Measurements from ENCODE around the gene CDC123.

- TF ChIP-seq POLR2AphosphoS5 (IDR thresholded peaks at IDR 0.05; ENCODE audit: low read depth) (no peak), CTCF (conservative IDR thresholded peaks at IDR 0.05; ENCODE audit: low read depth in 2 of 2) (no peak), EZH2 (IDR thresholded peaks at IDR 0.05; ENCODE audit: low read depth, unreplicated experiment) (no peak), JUNB (IDR thresholded peaks at IDR 0.05; ENCODE audit: unreplicated experiment) (no peak), STAT1 (IDR thresholded peaks at IDR 0.05; ENCODE audit: unreplicated experiment) (no peak), EZH2phosphoT487 (IDR thresholded peaks at IDR 0.05; ENCODE audit: unreplicated experiment) (no peak), ZNF462 (CRISPR knock-in tag; IDR thresholded peaks at IDR 0.05) (no peak), REST (IDR thresholded peaks at IDR 0.05; ENCODE audit: unreplicated experiment) (no peak), NANOG (IDR thresholded peaks at IDR 0.05; ENCODE audit: borderline replicate concordance) (no peak), ZNF114 (CRISPR knock-in tag; IDR thresholded peaks at IDR 0.05) (no peak), ETS1 (IDR thresholded peaks at IDR 0.05) (no peak), ZNF331 (CRISPR knock-in tag; IDR thresholded peaks at IDR 0.05; ENCODE audit: low read depth) (no peak), CREB1 (CRISPR knock-in tag; IDR thresholded peaks at IDR 0.05; ENCODE audit: low read depth) (no peak)
These were observed 59.1 kb downstream of the CDC123 start for GRCh38 chr10:12255048-12255447.

Data from GM23338 (cell line).